Measurements from ENCODE around the gene CCNG2.

- no peak for TF ChIP-seq CTCF (IDR thresholded peaks at IDR 0.05; ENCODE audit: low read depth, low read length)
- TF ChIP-seq POLR2A (IDR thresholded peaks at IDR 0.05; ENCODE audit: extremely low read depth, insufficient read length): no peak
- TF ChIP-seq MAX (IDR thresholded peaks at IDR 0.05; ENCODE audit: low read depth, low read length): no peak
Observed at GRCh38 chr4:77120886-77121508, 36.0 kb upstream of the CCNG2 start.

Measured in NB4 (cell line).